Caki2 (cell line): ENCODE results near the gene CLDN34. TPM values are rescaled to one million over a fixed set of nuclear protein-coding genes. Genes with fewer than 3 reads are reported as not detected.

Source experiments
- DNase-seq: peaks from one replicate; pipeline ENCODE4 v3.0.0-alpha.2; 2015; ENCODE audit warnings: low read depth
- in situ Hi-C: cut with HindIII; loops from 2 replicates; pipeline ENCODE4 v1.10.0; 2016; ENCODE audit warnings: low sequenced_read_pairs, low pct_unique_long_range_greater_than_20kb, mixed read lengths
- total RNA-seq: library from RNA; depleted of rRNA; stranded (reverse); fragments of >200 nt; shearing (Covaris generic); gene quantifications from 2 replicates; pipeline ENCODE4 v1.2.3, GENCODE V29; 2014; ENCODE audit warnings: low replicate concordance; rRNA removed

Gene CLDN34
- total RNA-seq, 1 experiment from 2014 or later = not detected

- in situ Hi-C loops = no loop called here
- no peak for DNase-seq
Observed at GRCh38 chrX:10010686-10011085, 43.5 kb downstream of the CLDN34 start.

GRCh38 chrX:10011261-10011931 lies 44.2 kb downstream of the CLDN34 start:
- DNase-seq = no peak
- in situ Hi-C loops = no loop called here

GRCh38 chrX:10011991-10012390 lies 44.8 kb downstream of the CLDN34 start:
- in situ Hi-C loops = no loop called here
- no peak for DNase-seq

DNA sequence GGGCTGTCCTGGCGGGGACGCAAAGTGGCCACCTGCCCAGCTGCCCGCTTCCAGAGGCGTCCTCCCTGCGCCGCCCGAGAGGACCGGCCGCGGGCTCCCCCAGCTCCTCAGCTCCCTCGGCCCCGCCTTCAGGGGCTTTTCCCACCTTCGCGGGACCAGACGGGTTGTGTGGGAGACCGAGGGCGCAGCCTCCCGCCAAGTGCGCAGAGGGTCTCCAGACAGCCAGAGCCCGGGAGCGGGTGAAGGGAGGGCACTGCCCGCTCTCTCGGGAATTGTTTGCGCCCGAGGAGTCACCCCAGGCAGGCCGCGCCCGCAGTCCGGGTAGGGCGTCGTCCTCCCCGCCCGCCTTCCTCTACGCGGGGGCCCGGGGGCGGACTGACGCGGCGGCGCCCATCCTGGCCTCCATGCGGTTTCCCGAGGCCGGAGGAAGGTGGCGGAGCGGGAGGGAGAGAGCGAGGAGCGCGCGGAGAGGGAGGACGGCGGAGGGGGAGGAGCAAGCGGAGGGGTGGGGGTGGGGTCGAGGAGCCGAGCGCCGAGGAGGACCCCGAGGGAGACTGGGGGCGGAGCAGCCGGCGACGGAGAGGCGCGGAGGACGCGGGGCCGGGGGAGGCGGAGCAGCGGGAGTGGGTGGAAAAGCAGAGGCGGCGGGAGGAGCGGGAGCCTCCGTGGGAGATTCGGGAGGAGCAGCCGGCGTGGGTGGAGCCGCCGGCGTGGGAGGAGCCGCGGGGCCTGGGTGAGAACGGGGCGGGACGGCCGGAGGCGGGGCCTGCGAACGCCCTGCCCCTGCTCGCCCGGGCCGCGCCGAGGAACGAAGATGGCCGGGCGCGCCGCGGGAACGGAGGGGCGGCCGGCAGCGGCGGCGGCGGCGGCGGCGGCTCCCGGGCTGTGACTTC lies 47.5 kb downstream of the CLDN34 start:
- DNase-seq = peak; percentile 86
- in situ Hi-C loops = no loop called here

DNA sequence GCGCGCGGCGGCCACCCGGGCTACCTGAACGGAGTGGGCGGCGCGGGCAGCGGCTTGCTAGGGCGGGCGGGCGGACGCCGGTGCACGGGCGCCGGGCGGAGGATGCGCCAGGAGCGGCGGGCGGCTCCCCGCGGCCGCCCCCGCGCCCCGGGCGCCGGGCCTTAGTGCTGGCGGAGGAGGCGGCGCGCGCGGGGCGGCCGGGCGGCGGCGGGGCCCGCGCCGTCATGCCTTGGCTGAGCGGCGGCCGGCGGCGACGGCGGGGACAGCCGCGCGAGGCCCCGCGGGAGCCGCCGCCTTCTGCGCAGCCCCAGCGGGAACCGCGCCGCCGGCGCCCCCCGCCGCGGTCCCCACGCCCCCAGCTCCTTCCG lies 48.2 kb downstream of the CLDN34 start:
- in situ Hi-C loops = no loop called here
- DNase-seq = no peak

GRCh38 chrX:10015723-10016518 lies 48.8 kb downstream of the CLDN34 start:
- in situ Hi-C loops = no loop called here
- no peak for DNase-seq

DNA sequence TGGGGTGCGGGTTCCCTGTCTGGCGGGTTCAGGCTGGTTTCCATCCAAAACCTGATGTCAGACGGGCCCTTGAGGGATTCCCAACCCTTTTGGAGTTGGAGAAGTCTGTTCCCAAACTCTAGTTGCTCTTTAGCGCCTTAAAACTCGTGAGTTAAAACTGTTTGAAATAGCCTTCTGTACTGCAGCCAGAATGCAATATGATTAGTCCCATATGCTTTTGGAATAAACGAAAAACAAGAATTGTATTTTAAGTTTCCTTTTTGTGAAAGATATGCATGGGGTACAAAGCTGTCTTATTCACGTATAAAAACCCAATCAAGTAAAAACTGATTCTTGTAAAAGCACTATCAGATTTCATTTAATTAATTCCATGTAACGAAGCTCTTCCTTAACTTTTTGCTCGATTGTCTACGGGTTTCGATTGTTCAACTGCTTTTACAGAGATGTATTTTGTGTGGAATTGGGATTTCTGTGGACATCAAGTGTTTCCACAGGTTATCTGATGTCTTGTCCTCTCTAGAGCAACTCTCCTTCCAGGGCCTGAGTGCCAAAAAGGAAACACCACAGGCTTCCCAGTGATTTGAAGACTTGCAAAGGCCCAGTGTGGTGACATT lies 49.5 kb downstream of the CLDN34 start:
- no peak for DNase-seq
- in situ Hi-C loops = no loop called here

DNA sequence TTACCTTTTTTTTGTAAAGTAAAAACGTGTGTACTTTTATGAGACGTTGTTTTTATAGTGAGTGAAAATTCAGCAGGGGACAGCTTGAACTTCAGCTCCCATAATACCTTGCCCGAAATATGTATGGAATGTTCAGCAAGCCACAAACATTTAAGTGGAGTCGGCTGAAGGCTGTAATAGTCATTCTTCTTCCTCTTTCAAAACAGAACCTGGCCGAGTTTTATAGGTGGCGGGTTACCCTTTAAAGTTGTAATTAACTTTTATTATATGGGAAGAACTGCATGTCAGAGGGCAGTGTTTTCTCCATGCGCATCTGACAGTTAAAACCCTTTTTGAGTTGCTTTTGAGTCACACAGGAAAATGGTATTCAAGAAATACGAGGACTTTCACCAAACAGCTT lies 50.7 kb downstream of the CLDN34 start:
- peak; percentile 87 for DNase-seq
- in situ Hi-C loops = no loop called here

Other genes with a start within 250 kb of the CLDN34 start
- gene GPR143, start 201.5 kb upstream of the CLDN34 start, total RNA-seq = 0.49 and 3.8 TPM in 2 replicates
- 1.7 and 4.7 TPM in 2 replicates for gene SHROOM2, start 180.9 kb upstream of the CLDN34 start, total RNA-seq
- gene CLCN4, start 189.6 kb downstream of the CLDN34 start, total RNA-seq = 3.1 and 3.4 TPM in 2 replicates